Naive thymus-derived CD8-positive, alpha-beta T cell (primary cell): ENCODE data around the gene OST4. TPM values are rescaled to one million over a fixed set of nuclear protein-coding genes. Genes with fewer than 3 reads are reported as not detected.

Source experiments
- polyA plus RNA-seq, 3 donors: library from polyadenylated mRNA; unstranded; fragments of 300-500 nt; fragmentation: Illumina TruSeq; gene quantifications; one replicate each; pipeline ENCODE4 v1.2.3, GENCODE V29; 2021
- total RNA-seq, 8 experiments: library from RNA in 2 of 8; stranded (reverse) in 2 of 8; gene quantifications; one replicate each; pipeline ENCODE4 v1.2.3 and lab custom pipeline; 2021 to 2026

The OST4 gene
- total and polyA plus RNA-seq, 5 experiments from 2014 or later, result 246 to 916 (median 827) TPM

Other genes with a start within 250 kb of the OST4 start
- gene DPYSL5, start 223.5 kb downstream of the OST4 start, total RNA-seq, result not detected
- not detected for gene DPYSL5, start 223.5 kb downstream of the OST4 start, polyA plus RNA-seq
- gene MAPRE3, start 101.0 kb downstream of the OST4 start, total RNA-seq, result 1 to 10 TPM; 3.8 to 5.3 TPM
- 1 to 10 TPM; 1.4 to 1.6 (median 1.5) TPM for gene MAPRE3, start 101.0 kb downstream of the OST4 start, polyA plus RNA-seq
- 10 to 100 TPM; 60.0 to 60.9 TPM for gene TMEM214, start 38.7 kb downstream of the OST4 start, total RNA-seq
- 10 to 100 TPM; 19.4 to 25.8 (median 20.8) TPM for gene TMEM214, start 38.7 kb downstream of the OST4 start, polyA plus RNA-seq
- 10 to 100 TPM; 13.2 to 15.8 TPM for gene AGBL5, start 20.0 kb downstream of the OST4 start, total RNA-seq
- 1 to 10 TPM; 7.9 to 9.3 (median 8.2) TPM for gene AGBL5, start 20.0 kb downstream of the OST4 start, polyA plus RNA-seq
- under 1 TPM; 0.41 to 0.86 TPM for gene EMILIN1, start 7.0 kb upstream of the OST4 start, total RNA-seq
- 1 to 10 TPM in 1 of 3 donors, under 1 TPM in 2; 0.90 to 1.1 (median 0.98) TPM for gene EMILIN1, start 7.0 kb upstream of the OST4 start, polyA plus RNA-seq
- 1 to 10 TPM; 6.3 to 7.2 TPM for gene KHK, start 15.1 kb upstream of the OST4 start, total RNA-seq
- 1 to 10 TPM; 6.0 to 8.9 (median 6.1) TPM for gene KHK, start 15.1 kb upstream of the OST4 start, polyA plus RNA-seq
- gene CGREF1, start 47.5 kb upstream of the OST4 start, total RNA-seq, result under 1 TPM; 0.22 to 0.68 TPM
- gene CGREF1, start 47.5 kb upstream of the OST4 start, polyA plus RNA-seq, result under 1 TPM; 0.38 to 0.69 (median 0.40) TPM
- gene ABHD1, start 52.2 kb upstream of the OST4 start, total RNA-seq, result 1 to 10 TPM; 2.1 to 2.7 TPM
- gene ABHD1, start 52.2 kb upstream of the OST4 start, polyA plus RNA-seq, result 1 to 10 TPM; 1.3 to 1.7 (median 1.4) TPM
- gene PREB, start 63.0 kb upstream of the OST4 start, total RNA-seq, result 10 to 100 TPM; 35.9 to 43.3 TPM
- gene PREB, start 63.0 kb upstream of the OST4 start, polyA plus RNA-seq, result 10 to 100 TPM; 40.6 to 58.4 (median 51.1) TPM
- gene PRR30, start 67.8 kb upstream of the OST4 start, total RNA-seq, result not detected
- not detected for gene PRR30, start 67.8 kb upstream of the OST4 start, polyA plus RNA-seq
- not detected for gene TCF23, start 77.3 kb upstream of the OST4 start, total RNA-seq
- not detected for gene TCF23, start 77.3 kb upstream of the OST4 start, polyA plus RNA-seq
- 100 to 1,000 TPM; 105 TPM for gene ATRAID, start 140.4 kb upstream of the OST4 start, total RNA-seq
- 100 to 1,000 TPM; 299 to 388 (median 360) TPM for gene ATRAID, start 140.4 kb upstream of the OST4 start, polyA plus RNA-seq
- gene SLC5A6, start 140.6 kb upstream of the OST4 start, total RNA-seq, result 10 to 100 TPM; 39.1 to 39.5 TPM
- 10 to 100 TPM; 14.3 to 17.8 (median 17.2) TPM for gene SLC5A6, start 140.6 kb upstream of the OST4 start, polyA plus RNA-seq
- gene CAD, start 145.7 kb upstream of the OST4 start, total RNA-seq, result 10 to 100 TPM; 52.8 to 59.7 TPM
- 10 to 100 TPM; 18.0 to 31.9 (median 27.7) TPM for gene CAD, start 145.7 kb upstream of the OST4 start, polyA plus RNA-seq
- not detected for gene SLC30A3, start 191.4 kb upstream of the OST4 start, total RNA-seq
- under 1 TPM in 1 of 3 donors, not detected in 2; 0.13 TPM for gene SLC30A3, start 191.4 kb upstream of the OST4 start, polyA plus RNA-seq
- gene DNAJC5G, start 203.8 kb upstream of the OST4 start, total RNA-seq, result not detected
- gene DNAJC5G, start 203.8 kb upstream of the OST4 start, polyA plus RNA-seq, result not detected
- gene TRIM54, start 210.8 kb upstream of the OST4 start, total RNA-seq, result under 1 TPM in 1 of 2 experiments, not detected in 1; 0.19 TPM
- not detected for gene TRIM54, start 210.8 kb upstream of the OST4 start, polyA plus RNA-seq
- 1 to 10 TPM; 5.9 to 6.9 TPM for gene UCN, start 236.8 kb upstream of the OST4 start, total RNA-seq
- 1 to 10 TPM in 2 of 3 donors, under 1 TPM in 1; 0.54 to 1.3 (median 1.2) TPM for gene UCN, start 236.8 kb upstream of the OST4 start, polyA plus RNA-seq